ELF-1 (cell line): ENCODE measurements around the gene QKI.
A peak's percentile ranks its signal among the peaks of the same experiment; 100 is the strongest.
"Not testable (repeated sequence)": the region's sequence is repeated elsewhere in the genome, so short reads cannot be mapped to it uniquely, and the experiment has no call there.

Experiments used
- DNase-seq: peaks from one replicate; pipeline ENCODE4 v3.0.0-alpha.2; 2016; ENCODE audit warnings: low read depth, low spot score

Gene QKI

GRCh38 chr6:163414117-163414945, at the start of gene QKI:
Gene QKI, plus strand, starts transcription at chr6:163414718. Its CDS starts 476 bp downstream, at chr6:163415194.
- peak; percentile 63 for DNase-seq

- DNase-seq, result no peak
Measured at GRCh38 chr6:163366288-163366687, 48.2 kb upstream of the QKI start.

- DNase-seq, result peak; percentile 28
Measured at GRCh38 chr6:163367497-163368183, 46.9 kb upstream of the QKI start.

- no peak for DNase-seq
Measured at GRCh38 chr6:163369141-163369540, 45.4 kb upstream of the QKI start.

GRCh38 chr6:163369628-163370365, 44.7 kb upstream of the QKI start:
- no peak for DNase-seq

GRCh38 chr6:163370464-163371117, 43.9 kb upstream of the QKI start:
- DNase-seq, result no peak

GRCh38 chr6:163371129-163371528, 43.4 kb upstream of the QKI start:
- DNase-seq, result no peak

GRCh38 chr6:163373240-163373639, 41.3 kb upstream of the QKI start:
- DNase-seq, result no peak

GRCh38 chr6:163375361-163375760, 39.2 kb upstream of the QKI start:
- DNase-seq, result no peak

GRCh38 chr6:163376187-163376586, 38.3 kb upstream of the QKI start:
- no peak for DNase-seq

- DNase-seq, result no peak
Measured at GRCh38 chr6:163377561-163377960, 37.0 kb upstream of the QKI start.

GRCh38 chr6:163380216-163380615, 34.3 kb upstream of the QKI start:
- no peak for DNase-seq

GRCh38 chr6:163381118-163381756, 33.3 kb upstream of the QKI start:
- DNase-seq, result no peak

- DNase-seq, result not testable (repeated sequence)
Measured at GRCh38 chr6:163383396-163383795, 31.1 kb upstream of the QKI start.

- no peak for DNase-seq
Measured at GRCh38 chr6:163383912-163384311, 30.6 kb upstream of the QKI start.

- no peak for DNase-seq
Measured at GRCh38 chr6:163384510-163384909, 30.0 kb upstream of the QKI start.

GRCh38 chr6:163385503-163385902, 29.0 kb upstream of the QKI start:
- DNase-seq, result not testable (repeated sequence)

GRCh38 chr6:163386329-163386908, 28.1 kb upstream of the QKI start:
- no peak for DNase-seq

- DNase-seq, result no peak
Measured at GRCh38 chr6:163387317-163387716, 27.2 kb upstream of the QKI start.

GRCh38 chr6:163389354-163389753, 25.2 kb upstream of the QKI start:
- no peak for DNase-seq

- no peak for DNase-seq
Measured at GRCh38 chr6:163390770-163391169, 23.7 kb upstream of the QKI start.
